ENCODE data around the gene OPRL1.

Gene OPRL1

GRCh38 chr20:64056889-64057627, 22.8 kb upstream of the OPRL1 start:
- no peak for DNase-seq

GRCh38 chr20:64057628-64058498, 22.0 kb upstream of the OPRL1 start:
- DNase-seq = peak; percentile 57

- DNase-seq = no peak
Observed at GRCh38 chr20:64058536-64058935, 21.3 kb upstream of the OPRL1 start.

- peak; percentile 5 for DNase-seq
Observed at GRCh38 chr20:64062276-64062595, 17.6 kb upstream of the OPRL1 start.

- peak; percentile 92 for DNase-seq
Observed at GRCh38 chr20:64062596-64063388, 17.1 kb upstream of the OPRL1 start, which contains the start of gene TCEA2. Gene TCEA2, plus strand, starts transcription at chr20:64063198. Its CDS starts 115 bp downstream, at chr20:64063313.

- DNase-seq = peak; percentile 17
Observed at GRCh38 chr20:64063389-64064144, 16.3 kb upstream of the OPRL1 start.

GRCh38 chr20:64064145-64064698, 15.7 kb upstream of the OPRL1 start:
- DNase-seq = no peak

GRCh38 chr20:64065062-64065973, 14.6 kb upstream of the OPRL1 start:
- no peak for DNase-seq

- DNase-seq = no peak
Observed at GRCh38 chr20:64065974-64066343, 13.9 kb upstream of the OPRL1 start.

GRCh38 chr20:64067005-64067632, 12.8 kb upstream of the OPRL1 start:
- no peak for DNase-seq

GRCh38 chr20:64067733-64068307, 12.1 kb upstream of the OPRL1 start:
- DNase-seq = no peak

- no peak for DNase-seq
Observed at GRCh38 chr20:64068386-64069208, 11.3 kb upstream of the OPRL1 start.

GRCh38 chr20:64069209-64069613, 10.7 kb upstream of the OPRL1 start:
- DNase-seq = no peak

- no peak for DNase-seq
Observed at GRCh38 chr20:64069614-64070243, 10.2 kb upstream of the OPRL1 start.

- DNase-seq = no peak
Observed at GRCh38 chr20:64070244-64070993, 9.5 kb upstream of the OPRL1 start.

GRCh38 chr20:64071341-64072332, 8.2 kb upstream of the OPRL1 start:
- no peak for DNase-seq

All from DMS79 treated with DMSO at 0.1 percent for 48 hours (cell line).